IPS DF 4.7 (cell line): Measurements from ENCODE around the gene OMG.
"Not testable (repeated sequence)": the region's sequence is repeated elsewhere in the genome, so short reads cannot be mapped to it uniquely, and the experiment has no call there.

Source experiments
- DNase-seq: peaks from one replicate; pipeline ENCODE4 v3.0.0-alpha.2; 2013; ENCODE audit warnings: low spot score; ENCODE audit errors: extremely low read depth

Gene OMG

DNA sequence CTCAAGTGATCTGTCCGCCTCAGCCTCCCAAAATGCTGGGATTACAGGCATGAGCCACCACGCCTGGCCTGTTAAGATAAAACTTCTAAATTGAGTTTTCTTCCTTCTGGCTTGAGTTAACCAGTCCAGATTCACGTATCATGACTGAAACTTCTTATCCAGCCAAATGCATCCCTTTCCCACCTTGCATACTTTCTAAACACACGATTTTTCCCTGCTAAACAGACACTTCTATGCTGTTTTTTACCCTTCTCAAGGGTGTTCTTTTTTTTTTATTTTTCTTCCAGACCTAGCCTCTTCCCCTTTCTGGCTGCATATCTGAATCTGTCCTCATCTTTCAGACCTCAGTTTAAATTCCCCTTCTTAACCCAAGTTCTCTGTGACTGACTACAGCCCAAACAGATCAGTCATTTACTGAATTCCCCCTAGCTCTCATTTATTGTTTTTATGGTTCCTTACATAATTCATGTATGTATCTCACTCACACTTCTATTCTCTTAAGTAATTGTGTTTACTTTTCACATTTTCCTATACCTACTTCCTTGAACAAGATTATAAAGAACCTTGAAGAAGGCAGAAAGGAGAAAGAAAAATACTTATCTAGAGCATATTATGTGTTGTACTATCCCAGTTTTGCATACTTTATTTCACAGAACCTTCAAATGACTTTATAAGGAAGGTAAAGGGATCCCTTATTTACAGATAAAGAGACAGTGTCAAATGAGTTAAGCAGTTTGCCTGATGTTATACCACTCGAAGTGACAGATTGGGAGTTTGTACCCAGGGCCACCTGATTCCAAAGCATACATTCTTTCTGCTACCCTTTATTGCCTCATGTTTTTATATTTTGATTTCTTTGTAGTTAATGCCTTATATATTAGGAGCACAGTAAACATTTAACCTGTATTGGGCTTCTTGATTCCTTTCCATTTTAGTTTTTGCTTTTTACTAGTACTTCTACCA, 11.6 kb upstream of the OMG start:
- DNase-seq: no peak

DNA sequence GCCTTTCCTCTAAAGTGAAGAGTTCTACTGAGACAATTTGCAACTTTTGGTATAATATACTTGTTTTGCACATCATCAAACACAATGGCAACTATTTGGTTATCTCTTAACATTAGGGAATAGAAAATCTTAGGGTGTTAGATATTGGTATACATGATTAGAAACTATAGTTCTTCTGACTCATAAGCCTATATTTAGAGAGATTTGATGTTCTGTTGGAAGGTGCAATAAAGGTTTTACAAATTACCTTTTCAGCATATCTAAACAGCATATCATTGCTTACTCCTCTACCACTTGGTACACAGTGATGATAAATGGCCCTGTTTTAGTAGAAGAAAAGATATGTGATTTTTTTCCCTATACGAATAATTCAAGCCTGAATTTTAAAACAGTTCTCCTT, 10.6 kb upstream of the OMG start:
- no peak for DNase-seq

DNA sequence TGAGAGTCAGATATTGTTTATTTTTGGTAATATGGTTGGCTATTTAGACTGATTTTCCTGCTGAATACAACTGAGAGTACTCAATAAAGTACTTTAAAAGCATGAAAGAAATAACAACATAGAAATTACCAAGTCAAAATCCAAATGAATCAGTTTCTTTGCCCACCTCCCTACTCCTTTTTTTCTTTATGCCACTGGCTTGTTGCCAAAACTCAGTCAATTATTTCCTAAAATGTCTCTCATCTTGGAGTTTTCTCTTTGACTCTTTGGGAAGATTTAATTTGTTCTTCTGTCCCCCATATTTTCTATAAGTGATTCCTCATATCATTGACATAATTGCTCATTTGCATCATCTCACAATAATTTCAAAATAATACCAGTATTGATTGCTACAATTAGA, 2.6 kb upstream of the OMG start:
- no peak for DNase-seq

DNA sequence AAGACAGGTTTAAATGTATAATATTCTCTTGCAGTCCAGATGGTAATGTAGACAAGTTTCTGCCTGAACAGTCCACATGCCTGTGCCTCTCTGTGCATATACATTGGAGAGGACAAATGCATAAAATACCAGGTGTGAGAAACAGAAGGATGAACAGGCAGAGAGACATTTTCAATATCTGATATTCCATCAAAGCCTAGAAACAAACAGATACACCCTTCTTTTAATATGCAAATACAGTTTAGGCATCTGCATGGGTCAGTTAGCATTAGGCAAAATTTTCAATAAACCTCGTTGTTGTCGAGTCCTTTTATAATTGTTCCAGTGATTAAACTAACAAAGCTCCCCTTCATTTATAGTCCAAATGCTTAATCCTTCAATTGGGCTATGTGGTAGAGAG, 897 bp downstream of the OMG start:
- DNase-seq: no peak

DNA sequence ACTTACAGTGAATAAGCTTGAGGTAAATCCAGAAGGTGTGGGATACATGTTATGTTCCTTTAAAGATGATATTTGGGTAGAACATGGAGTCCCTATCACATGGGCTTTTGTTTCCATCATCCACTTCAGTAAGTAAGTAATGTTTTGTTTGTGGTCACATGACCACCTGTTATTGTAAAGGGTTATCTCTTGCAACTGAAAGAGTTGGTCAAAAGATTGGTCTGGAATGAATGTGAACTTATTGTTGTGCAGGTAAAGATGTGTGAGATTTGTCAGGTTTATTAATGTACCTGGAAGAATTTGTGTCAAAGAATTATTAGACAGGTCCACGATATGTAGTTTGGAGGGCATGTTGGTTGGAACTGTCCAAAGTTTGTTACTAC, 1.6 kb downstream of the OMG start:
- DNase-seq: no peak

DNA sequence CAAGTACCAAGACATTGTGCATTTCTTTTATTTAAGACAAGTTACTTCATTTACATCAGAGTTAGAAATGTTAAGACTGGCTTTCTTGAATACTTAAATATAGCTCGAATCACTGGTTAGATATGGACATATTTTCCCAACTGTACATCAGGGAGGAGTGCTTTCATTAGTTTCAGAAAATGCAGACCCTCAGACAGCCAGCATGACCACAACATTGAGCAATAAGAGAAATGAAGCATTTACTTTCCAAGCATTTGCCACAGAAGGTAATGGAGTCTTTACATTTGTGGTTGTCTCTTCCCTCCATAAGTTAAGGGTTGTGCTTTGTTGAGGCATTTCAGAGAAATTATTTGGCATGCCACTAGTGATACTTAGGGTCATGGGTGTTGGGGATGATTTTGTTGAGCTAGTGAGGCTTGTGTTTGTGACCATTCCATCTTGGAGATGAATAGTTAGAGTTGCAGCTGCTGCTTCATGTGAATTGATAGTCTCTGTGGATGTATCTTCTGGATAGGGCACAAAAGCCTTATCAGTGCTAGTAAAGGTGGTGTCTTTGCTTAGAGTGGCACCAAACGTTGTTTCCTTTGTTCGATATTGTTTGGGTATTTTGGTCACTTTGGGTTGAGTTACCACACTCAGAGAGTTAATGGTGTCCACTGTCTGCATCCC, 2.1 kb downstream of the OMG start:
- no peak for DNase-seq

DNA sequence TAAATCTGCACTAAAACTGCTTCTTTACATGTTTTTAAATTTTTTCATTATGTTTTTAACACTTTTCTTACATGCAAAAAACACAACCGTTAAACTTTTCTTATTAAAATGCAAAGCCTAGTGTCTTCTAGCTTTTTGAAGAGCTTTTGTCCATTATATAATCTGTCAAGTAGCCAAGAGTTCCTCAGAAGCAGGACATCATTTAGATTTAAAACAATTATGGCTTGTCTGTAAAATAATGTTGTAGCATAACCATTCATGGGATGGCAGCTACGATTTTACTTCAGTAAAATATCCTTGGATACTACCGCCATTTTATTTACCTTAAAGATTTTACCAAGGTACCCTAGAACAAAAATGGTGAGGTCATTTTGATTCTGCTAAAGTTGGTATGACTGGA, 2.8 kb downstream of the OMG start:
- no peak for DNase-seq

DNA sequence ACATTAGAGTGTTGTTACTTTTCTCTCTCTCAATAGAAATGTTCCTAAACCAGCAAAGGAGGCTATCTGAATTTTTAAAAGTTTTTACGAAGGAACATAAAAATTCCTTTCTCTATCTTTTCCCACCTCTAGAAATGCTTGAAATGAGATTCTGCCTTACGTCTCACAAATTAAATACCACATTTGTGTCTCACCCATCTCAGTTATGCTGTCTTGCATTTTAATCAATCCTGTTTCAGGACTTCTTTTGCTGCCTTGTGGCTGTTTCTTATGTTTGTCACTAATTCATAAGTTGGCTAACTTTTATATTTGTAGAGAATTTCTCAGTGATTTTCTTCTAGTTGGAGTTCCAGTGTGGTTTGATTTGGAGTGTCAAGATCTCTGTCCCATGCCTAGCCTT, 3.5 kb downstream of the OMG start:
- no peak for DNase-seq

DNA sequence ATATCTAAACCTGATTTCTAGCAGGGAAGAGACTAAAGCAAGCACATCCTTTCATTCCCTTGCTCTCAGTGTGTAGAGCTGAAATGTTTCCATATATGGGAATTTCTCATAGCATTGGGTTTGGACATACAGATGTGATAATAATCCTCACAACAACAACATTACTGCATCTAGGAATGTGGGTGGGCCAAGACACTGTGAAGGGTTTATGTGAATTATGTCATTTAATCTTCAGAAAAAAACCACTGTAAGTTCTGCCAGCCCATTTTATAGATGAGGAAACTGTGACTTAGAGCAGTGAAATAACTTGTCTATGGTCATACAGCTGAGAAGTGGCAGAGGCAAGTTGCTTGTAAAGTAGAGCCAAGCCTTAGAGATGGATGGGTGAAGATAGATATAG, 5.2 kb downstream of the OMG start:
- no peak for DNase-seq

DNA sequence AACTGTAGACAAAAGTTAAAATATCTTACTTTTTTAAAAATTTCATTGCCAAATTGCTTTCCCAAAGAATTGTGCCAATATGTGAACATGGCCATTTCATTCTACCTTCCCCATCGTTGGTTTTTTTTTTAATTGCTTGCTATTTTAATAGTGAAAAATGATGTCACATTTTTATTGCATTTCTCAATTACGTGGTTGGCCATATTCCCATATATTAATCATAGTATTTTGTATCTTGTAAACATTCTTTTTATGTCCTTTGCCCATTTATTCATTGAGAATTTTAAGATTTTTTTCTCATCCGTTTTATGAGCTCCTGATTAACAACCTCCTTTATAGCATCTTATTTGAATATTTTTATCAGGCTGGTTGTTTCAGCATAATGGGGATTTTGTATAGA, 7.2 kb downstream of the OMG start:
- no peak for DNase-seq

DNA sequence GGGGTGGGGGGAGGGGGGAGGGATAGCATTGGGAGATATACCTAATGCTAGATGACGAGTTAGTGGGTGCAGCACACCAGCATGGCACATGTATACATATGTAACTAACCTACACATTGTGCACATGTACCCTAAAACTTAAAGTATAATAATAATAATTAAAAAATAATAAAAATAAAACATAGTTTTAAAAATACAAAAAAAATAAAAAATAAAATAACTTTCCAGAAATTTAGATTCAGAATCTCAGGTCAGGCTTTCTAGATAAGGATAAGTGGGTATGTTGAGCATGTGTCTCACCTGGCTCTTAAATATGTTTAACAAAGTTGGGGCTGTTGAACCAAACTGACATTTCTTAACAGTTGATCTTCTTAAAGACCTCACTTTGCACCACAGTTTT, 9.1 kb downstream of the OMG start:
- not testable (repeated sequence) for DNase-seq

DNA sequence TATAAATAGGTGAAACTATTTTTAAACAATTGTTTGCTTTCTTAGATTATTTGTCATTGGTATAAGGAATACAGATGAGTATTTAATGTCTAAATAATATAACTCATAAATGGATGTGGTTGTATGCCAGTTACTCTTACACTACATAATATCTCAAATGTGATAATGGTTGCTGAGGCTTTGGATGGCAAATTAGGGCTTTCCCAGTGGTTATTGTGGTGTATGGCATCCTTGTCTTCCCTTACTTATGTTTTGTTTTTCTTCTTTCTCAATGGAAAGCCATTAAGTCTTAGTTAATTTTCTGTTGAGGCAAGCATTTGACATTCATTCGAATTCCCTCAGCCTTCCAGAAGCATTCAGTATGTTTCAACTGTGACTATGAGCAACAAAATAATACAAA, 10.5 kb downstream of the OMG start:
- DNase-seq: no peak

DNA sequence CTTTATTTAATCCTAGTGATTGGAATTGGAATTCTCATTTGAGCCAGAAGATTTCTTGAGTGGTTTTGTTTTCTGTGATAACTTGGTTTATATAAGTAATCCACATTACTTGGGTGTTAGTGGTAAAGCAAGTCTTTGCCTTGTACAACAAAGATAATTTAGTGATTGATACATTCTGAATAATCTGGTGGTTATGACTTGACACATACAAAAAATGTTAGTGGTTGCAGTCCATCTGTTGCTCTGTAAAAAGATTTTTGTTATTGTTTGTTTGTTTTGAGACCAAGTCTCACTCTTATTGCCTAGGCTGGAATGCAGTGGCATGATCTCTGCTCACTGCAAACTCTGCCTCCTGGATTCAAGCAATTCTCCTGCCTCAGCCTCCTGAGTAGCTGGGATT, 13.2 kb downstream of the OMG start:
- no peak for DNase-seq

DNA sequence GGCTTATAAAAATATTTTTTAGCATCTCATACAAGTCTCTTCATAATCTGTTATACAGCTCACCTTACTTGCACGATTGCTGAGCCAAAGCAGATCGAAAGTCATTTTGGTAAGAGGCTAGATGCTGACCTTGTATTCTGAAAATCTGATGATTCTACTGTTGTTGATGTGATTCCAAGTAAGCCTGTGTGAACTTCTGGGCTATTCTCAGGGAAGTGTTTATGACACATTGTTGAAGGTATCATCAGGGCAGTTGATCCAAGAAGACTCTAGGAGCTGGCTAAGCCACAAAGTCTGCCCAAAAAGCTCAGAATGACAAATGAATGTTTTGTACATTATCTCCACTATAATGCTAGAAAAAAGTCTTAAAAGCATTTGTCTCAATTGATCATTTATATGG, 16.0 kb downstream of the OMG start:
- DNase-seq: no peak

DNA sequence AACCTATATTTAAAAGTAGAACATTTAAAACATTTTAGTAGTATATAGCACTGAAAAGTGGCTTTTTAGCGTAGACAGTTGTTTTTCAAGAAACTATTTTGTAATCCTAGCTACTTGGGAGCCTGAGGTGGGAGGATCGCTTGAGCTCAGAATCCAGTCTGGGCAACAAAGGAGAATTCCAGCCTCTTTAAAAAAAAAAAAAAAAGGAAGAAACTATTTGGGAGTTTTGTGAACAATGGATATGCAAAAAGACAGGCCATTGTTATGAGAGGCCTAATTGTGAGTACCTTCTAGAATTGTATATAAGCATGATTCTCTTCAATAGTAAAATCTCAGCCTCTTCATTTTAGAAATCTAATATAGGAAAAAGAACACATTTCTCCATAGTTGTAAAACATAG, 17.6 kb downstream of the OMG start:
- DNase-seq: no peak

DNA sequence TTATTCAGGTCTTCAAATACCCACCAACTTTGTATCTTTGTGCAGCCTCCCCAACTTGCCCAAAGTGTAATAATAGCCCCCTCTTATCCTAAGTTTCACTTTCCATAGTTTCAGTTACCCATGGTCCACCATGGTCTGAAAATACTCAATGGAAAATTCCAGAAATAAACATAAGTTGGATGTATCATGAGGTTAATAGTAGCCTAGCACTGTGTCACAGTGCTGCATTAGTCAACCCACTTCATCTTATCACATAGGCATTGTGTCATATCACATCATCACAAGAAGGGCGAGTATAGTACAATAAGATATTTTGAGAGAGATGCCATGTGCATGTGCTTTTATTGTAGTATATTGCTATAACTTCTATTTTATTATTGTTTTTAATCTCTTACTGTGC, 21.9 kb downstream of the OMG start:
- no peak for DNase-seq

DNA sequence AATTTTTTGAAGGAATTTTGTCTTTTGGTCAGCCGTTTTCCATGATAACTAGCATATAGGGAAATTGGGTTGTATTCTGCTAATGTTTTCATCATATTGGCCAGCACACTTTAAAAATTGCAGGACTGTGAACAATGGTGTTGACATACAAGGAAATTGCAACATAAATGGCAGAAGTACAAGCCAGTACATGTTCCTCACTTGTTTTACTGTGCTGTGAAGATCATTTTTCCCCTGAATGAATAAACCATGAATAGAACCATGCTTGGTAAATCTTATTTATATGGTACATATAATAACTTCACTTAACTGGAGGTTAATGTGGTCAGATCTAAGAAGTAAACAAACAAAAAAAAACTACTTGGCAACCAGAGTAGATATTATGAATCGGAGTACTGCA, 22.8 kb downstream of the OMG start:
- no peak for DNase-seq

DNA sequence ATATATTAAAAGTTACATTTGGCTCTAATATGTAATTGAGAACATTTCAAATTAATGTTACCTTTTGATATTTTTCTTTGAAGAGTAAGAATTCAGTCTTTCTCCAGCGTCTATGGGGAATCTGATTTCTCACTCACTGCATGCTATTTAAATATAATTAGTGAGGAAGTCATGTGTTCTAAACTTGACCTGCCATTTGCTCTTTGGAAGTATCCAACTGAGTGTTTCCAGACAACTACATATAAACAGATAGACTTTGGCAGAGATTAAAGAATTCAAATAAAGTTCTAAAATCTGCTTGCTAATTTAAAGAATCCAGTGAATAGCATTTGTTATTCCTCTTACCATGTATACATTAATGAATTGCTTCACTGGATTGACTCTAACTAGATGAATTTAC, 23.5 kb downstream of the OMG start:
- DNase-seq: no peak

DNA sequence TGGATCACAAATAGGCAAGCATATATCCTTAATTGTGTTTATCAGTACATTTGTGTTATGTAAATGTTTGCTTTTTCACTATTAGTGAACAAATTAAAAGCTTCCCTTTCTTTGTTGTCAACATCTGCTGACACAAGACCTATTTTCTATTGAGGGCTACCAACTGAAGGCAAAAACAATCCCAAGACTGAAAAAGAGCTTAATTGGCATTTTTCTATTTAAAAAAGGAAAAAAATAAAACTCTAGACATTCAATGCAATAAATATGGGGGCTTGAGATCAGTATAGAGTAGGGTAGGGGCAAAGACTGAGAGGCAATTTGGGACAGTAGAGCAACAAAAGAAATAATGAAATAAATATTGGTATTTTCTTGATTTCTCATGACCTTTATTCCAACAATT, 24.2 kb downstream of the OMG start:
- DNase-seq: no peak

DNA sequence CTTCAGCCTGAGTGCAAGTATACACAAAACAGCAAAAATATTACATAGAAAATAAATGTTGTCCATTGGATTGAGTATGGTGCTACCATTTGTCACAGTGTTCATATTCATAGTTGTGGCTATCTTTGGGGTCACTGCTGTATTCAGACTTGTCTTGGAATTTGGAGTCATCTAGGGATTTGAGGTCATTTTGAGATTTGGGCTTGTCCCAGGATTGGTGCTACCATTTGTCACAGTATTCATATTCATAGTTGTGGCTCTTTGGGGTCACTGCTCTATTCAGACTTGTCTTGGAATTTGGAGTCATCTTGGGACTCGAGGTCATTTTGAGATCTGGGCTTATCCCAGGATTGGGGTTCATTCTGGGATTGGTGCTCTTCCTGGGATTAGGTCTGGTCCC, 24.8 kb downstream of the OMG start:
- no peak for DNase-seq

DNA sequence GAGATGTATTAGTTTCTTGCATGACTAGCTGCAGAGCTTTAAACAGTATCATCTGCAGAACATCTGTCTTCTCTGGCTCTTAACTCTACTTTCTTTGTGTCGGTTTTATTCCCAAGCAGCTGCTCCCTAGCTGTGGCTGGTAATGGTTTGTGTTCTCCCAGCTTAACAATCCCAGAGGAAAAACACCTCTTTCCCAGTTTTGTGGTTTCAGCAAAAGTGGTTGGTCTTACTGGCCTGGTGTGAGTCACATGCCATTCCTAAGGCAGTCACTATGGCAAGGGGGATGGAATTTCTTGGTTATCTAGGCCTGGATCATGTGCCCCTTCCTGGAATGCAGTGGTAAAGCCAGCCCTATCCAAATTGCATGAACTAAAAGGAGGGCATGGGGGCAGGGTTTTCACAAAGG, 27.5 kb downstream of the OMG start:
- peak; percentile 14 for DNase-seq

DNA sequence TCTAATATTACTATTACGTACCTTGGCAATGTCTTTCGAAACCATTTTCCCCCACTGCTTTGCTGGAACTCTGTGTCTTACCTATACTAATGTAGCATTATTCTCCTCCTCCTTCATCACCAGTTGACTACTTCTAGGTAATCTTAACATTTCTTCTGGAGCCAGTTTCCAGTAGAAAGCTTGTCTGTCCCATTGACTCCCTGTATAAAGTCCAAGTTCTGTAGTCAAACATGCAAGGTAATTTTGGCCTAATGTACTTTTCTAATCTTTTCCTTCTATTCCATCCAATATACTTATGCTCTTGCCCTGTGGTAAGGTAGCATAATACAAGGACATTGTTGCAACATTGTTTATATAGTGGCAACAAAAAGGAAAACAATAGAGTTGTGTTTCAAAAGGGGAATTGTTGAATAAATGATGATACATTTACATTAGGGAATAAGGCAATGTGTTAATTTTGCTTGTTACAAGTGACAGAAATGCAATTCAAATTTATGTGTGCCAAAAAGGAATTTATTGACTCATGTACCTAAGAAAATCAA, 27.9 kb downstream of the OMG start:
- DNase-seq: no peak

DNA sequence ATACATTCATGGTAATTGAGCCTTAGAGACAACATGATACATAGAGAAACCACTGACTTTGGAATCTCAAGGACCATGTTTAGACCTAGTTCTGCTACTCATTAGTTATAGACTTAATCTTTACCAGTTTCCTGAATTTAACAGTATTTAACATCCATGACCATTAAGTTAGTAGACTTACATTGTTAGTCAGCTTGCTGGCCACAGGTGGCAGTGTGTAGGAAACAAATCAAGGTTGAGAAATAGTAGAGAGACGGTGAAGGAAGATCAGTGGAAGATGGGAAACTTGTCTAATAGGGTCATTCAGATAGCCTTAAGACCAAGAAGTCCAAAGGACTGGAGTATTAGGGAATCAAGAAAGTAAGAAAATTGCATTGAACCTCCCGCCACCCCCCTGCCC, 31.0 kb downstream of the OMG start:
- DNase-seq: no peak
